Uterus (tissue), 4 donors: ENCODE data around the gene RRAS2. TPM values are rescaled to one million over a fixed set of nuclear protein-coding genes. Genes with fewer than 3 reads are reported as not detected.
"Not testable (repeated sequence)": the region's sequence is repeated elsewhere in the genome, so short reads cannot be mapped to it uniquely, and the experiment has no call there.

ENCODE experiments used
- DNase-seq, 2 donors: peaks; one replicate each; pipeline ENCODE4 v3.0.0-alpha.2; 2019 to 2020
- H3K27ac ChIP-seq, 2 donors: fragments of 200-600 bp; sonication (generic); 1 replicate in 1 of 2; 2 replicates in 1 of 2; pipeline ENCODE4 v1.5.1; 2016 to 2018
- H3K27me3 ChIP-seq, 2 donors: fragments of 200-600 bp; sonication (generic); one replicate each; pipeline ENCODE4 v1.5.1; 2018 to 2019; ENCODE audit warnings: control low read depth in 1 of 2
- H3K36me3 ChIP-seq, 2 donors: fragments of 200-600 bp; sonication (generic); one replicate each; pipeline ENCODE4 v1.5.1; 2019; ENCODE audit warnings: control low read depth in 1 of 2
- H3K4me1 ChIP-seq, 2 donors: fragments of 200-600 bp; sonication (generic); one replicate each; pipeline ENCODE4 v1.5.1; 2018 to 2019; ENCODE audit warnings: control low read depth in 1 of 2
- H3K4me3 ChIP-seq, 2 donors: fragments of 200-600 bp; sonication (generic); 1 replicate in 1 of 2; 2 replicates in 1 of 2; pipeline ENCODE4 v1.5.1; 2018 to 2019; ENCODE audit warnings: mild to moderate bottlenecking in 1 of 2
- H3K9me3 ChIP-seq, 2 donors: fragments of 200-600 bp; sonication (generic); one replicate each; pipeline ENCODE4 v1.5.1; 2019; ENCODE audit warnings: control low read depth in 1 of 2
- POLR2A ChIP-seq, 2 donors: fragments of 450-650 bp; IDR thresholded peaks; one replicate each; pipeline ENCODE4 v1.6.1; 2016; ENCODE audit warnings: antibody characterized with exemption in 2 of 2, mild to moderate bottlenecking in 1 of 2, moderate library complexity in 1 of 2
- intact Hi-C: fragments of 100-400 bp; cut with DNase I; formaldehyde crosslinking; loops from one replicate; pipeline ENCODE4 v1.15.1; 2023; ENCODE audit warnings: low total_unique reads
- total RNA-seq, 4 donors: library from RNA; depleted of rRNA in 3 of 4; stranded (reverse); fragments of >200 nt in 3 of 4; gene quantifications; one replicate each; pipeline versions ENCODE4 v1.1.0 to v1.2.4, GENCODE V29; 2014 to 2023
- TF ChIP-seq, protein P1 (sequence below), 4 experiments: fragments of 200-600 bp in 2 of 4; fragments of 450-650 bp in 2 of 4; sonication (generic) in 2 of 4; IDR thresholded peaks; one replicate each; pipeline ENCODE4 v1.5.1; 2016 to 2019; ENCODE audit warnings: antibody characterized with exemption in 4 of 4, mild to moderate bottlenecking in 2 of 4, moderate library complexity in 1 of 4
- donor health status: DM: yes; HTN: yes; CAD: no.

The RRAS2 gene
- total RNA-seq, 4 donors from 2014 or later: 18.7 to 43.6 (median 36.8) TPM

DNA sequence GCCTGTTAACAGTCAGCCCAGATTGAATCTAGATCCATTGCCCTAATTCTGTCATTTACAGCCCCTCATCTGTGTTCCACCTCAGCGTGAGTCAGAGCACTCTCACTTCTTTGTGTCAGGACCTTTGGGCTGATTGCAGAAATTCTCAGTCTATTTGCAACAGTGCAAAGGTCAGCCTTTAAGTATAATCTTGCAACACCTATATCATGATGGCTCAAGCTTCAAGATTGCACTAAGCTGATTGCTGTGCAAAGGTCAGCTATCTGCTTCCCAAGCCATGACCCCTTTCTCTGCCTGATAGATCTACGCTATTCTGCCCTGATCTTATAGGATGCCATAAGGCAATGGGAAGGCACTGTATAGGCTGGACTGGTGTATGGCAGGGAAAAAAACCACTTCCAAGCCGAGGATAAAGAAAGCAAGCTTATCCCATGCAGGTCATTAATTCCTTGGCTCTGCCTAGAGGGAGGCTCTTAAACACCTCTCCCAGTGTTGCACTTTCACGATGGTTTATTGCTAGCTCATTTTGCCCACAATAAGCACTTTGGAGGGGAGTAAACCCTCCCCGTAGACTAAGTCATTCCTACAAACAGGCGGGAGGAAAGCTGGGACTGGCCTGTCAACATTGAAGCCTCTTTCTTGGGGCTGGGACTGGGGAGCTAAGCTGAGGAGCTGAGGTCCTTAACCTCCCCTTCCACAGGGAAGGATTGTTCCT lies 100.6 kb downstream of the RRAS2 start:
- Histone ChIP-seq H3K4me3 (no peak overlapping the region), H3K4me1 (no peaks in the 10 kb centered on the region), H3K9me3 (no peaks in the 10 kb centered on the region), H3K36me3 (no peaks in the 10 kb centered on the region), H3K27ac (no peak overlapping the region), H3K27me3 (no peaks in the 10 kb centered on the region)
- no peak for DNase-seq
- intact Hi-C loops: no loop called here
- no peak for TF ChIP-seq POLR2A (IDR thresholded peaks at IDR 0.05)
- TF ChIP-seq, protein P1, sequence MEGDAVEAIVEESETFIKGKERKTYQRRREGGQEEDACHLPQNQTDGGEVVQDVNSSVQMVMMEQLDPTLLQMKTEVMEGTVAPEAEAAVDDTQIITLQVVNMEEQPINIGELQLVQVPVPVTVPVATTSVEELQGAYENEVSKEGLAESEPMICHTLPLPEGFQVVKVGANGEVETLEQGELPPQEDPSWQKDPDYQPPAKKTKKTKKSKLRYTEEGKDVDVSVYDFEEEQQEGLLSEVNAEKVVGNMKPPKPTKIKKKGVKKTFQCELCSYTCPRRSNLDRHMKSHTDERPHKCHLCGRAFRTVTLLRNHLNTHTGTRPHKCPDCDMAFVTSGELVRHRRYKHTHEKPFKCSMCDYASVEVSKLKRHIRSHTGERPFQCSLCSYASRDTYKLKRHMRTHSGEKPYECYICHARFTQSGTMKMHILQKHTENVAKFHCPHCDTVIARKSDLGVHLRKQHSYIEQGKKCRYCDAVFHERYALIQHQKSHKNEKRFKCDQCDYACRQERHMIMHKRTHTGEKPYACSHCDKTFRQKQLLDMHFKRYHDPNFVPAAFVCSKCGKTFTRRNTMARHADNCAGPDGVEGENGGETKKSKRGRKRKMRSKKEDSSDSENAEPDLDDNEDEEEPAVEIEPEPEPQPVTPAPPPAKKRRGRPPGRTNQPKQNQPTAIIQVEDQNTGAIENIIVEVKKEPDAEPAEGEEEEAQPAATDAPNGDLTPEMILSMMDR (IDR thresholded peaks at IDR 0.05): no peak

DNA sequence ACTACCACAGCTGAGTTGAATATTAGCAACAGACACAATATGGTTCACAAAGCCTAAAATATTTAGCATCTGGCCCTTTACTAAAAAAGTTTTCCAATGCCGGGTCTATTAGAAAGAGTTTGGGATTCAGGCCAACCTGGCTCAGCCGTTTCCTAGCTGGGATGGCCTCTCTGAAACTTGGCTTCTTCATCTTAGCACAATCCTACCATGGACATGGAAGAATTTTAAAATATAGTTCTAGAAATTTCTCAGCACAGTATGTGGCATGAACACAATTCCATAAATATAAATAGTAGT lies 103.8 kb downstream of the RRAS2 start:
- Histone ChIP-seq H3K36me3 (no peaks in the 10 kb centered on the region), H3K27me3 (no peaks in the 10 kb centered on the region), H3K4me1 (no peaks in the 10 kb centered on the region), H3K9me3 (no peaks in the 10 kb centered on the region), H3K4me3 (no peak overlapping the region), H3K27ac (no peak overlapping the region)
- DNase-seq: no peak
- TF ChIP-seq POLR2A (IDR thresholded peaks at IDR 0.05): no peak
- intact Hi-C loops: no loop called here

DNA sequence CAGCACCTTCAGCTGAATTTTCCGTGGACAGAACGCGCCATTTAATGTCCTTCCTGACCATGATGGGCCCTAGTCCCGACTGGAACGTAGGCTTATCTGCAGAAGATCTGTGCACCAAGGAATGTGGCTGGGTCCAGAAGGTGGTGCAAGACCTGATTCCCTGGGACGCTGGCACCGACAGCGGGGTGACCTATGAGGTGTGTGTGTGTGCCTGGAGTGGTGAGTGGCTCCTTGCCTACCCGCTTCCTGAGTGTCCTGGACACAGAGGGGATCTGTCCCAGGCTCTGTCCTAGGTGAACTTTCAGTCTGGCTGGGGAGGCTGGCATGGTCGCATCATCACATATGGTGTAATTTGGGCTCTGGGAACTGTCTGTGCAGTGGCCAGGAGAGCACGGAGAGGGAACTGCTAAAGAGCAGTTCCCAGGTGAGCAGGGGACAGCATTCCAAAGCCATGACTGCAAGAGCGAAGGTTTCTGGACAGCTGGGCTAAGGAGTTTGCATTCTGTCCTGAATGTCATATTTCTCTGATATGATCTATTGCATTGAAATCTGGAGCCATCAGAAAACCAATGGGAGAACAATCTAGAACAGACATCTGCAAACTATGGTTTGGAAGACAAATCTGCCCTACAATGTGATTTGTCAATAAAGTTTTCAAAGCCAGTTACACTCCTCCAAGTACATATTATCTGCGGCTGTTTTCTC lies 104.3 kb downstream of the RRAS2 start:
- TF ChIP-seq, protein P1 (IDR thresholded peaks at IDR 0.05): no peak
- TF ChIP-seq POLR2A (IDR thresholded peaks at IDR 0.05): no peak
- intact Hi-C loops: no loop called here
- Histone ChIP-seq H3K27me3 (no peaks in the 10 kb centered on the region), H3K4me3 (no peak overlapping the region), H3K27ac (no peak overlapping the region), H3K9me3 (no peaks in the 10 kb centered on the region), H3K36me3 (no peaks in the 10 kb centered on the region), H3K4me1 (no peaks in the 10 kb centered on the region)
- no peak for DNase-seq

DNA sequence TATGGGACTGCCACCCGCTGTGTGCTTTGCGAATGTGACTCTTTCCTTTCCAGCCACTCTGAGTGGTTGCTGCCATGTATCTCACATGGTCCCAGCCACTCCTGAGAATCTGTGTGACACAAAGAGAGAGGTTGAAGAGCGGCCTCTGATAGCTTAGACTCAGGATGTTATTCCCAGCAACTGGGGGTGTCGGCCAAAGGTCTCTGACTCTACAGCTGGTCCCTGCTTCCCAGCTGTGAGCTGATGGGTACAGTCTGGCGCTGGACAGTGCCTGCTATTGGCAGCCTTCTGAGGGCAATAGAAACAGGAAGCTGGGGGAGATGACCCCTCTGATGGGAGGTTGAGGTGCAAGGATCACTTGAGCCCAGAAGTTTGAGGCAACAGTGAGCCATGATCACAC lies 105.1 kb downstream of the RRAS2 start:
- no peaks in the 10 kb centered on the region for H3K9me3 ChIP-seq
- H3K36me3 ChIP-seq: no peaks in the 10 kb centered on the region
- H3K4me3 ChIP-seq: no peak overlapping the region
- H3K4me1 ChIP-seq: no peaks in the 10 kb centered on the region
- intact Hi-C loops: no loop called here
- H3K27ac ChIP-seq: no peak overlapping the region
- TF ChIP-seq, protein P1 (IDR thresholded peaks at IDR 0.05): no peak
- no peak for TF ChIP-seq POLR2A (IDR thresholded peaks at IDR 0.05)
- DNase-seq: no peak
- no peaks in the 10 kb centered on the region for H3K27me3 ChIP-seq

DNA sequence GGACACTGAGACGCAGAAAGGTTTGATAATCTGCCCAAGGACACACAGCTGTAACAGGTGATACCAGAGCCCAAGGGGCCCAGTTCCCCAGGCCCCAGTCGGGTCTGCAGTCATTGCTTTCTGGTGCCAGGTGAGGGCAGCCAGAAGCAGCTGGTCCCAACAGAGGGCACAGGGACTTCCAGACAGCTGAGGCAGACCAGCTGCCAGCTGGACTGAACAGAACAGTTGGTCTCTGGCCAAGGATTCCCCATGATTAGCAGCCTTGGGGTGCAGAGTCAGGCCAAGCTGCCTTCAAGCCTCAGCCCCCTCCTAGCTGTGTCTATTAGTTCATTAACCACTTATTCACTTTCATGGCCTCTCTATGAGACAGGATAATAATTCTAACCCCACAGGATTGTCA lies 105.6 kb downstream of the RRAS2 start:
- Histone ChIP-seq H3K4me1 (no peaks in the 10 kb centered on the region), H3K27me3 (no peaks in the 10 kb centered on the region), H3K4me3 (no peak overlapping the region), H3K36me3 (no peaks in the 10 kb centered on the region), H3K27ac (no peak overlapping the region), H3K9me3 (no peaks in the 10 kb centered on the region)
- no peak for DNase-seq
- intact Hi-C loops: no loop called here
- TF ChIP-seq, protein P1 (IDR thresholded peaks at IDR 0.05): no peak
- no peak for TF ChIP-seq POLR2A (IDR thresholded peaks at IDR 0.05)

DNA sequence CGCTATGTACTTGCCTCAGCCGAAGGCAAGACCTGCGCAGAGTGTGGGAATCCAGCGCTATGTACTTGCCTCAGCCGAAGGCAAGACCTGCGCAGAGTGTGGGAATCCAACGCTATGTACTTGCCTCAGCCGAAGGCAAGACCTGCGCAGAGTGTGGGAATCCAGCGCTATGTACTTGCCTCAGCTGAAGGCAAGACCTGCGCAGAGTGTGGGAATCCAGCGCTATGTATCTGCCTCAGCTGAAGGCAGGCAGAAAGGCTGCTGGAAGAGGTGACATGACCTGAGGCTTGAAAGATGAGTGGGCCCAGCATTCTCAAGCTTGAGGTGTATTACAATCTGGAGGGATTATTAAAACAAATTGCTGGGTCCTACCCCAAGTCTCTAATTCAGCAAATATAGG lies 106.5 kb downstream of the RRAS2 start:
- DNase-seq, H3K36me3 ChIP-seq, intact Hi-C loops, H3K9me3 ChIP-seq, H3K27ac ChIP-seq, H3K4me3 ChIP-seq, H3K27me3 ChIP-seq, H3K4me1 ChIP-seq: not testable (repeated sequence)
